GM21515 (cell line): Measurements from ENCODE around the gene PRR4.

Experiments
- ATAC-seq: cut with Tn5 transposase; IDR thresholded peaks from one replicate; pipeline ENCODE4 v1.9.1; 2021; ENCODE audit not compliant: unreplicated experiment

The PRR4 gene, protein sequence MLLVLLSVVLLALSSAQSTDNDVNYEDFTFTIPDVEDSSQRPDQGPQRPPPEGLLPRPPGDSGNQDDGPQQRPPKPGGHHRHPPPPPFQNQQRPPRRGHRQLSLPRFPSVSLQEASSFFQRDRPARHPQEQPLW

GRCh38 chr12:10849425-10849878 lies at the start of gene PRR4:
Gene PRR4, minus strand, starts transcription at chr12:10849475. Its CDS starts 38 bp downstream, at chr12:10849437.
- ATAC-seq, result no peak

- no peak for ATAC-seq
These were observed 47.6 kb upstream of the PRR4 start for GRCh38 chr12:10896854-10897253.

DNA sequence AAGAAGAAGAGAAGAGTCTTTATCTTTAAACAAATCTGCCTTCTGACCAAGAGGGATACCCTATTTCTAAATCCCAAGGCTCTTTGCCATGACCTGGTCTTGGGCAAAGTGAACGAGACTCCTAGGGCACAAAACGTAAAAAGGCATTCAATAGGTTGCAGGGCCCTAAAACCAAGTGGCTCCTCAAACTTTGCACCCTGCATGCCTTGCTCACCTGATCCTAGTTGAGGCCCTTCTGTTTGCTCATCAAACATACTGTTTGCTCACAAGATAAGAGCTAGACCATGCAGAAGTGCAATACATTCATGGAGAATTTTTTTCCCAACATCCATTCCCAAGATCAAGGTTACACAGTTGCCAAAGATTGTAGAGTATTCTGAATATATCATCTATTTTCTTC lies 42.7 kb upstream of the PRR4 start:
- no peak for ATAC-seq

- ATAC-seq, result no peak
These were observed 40.0 kb upstream of the PRR4 start for GRCh38 chr12:10889226-10889625.

GRCh38 chr12:10884086-10884725 lies 34.9 kb upstream of the PRR4 start, which contains the start of gene PRH1:
Gene PRH1, minus strand, starts transcription at chr12:10884255. Its CDS starts 38 bp downstream, at chr12:10884217.
- ATAC-seq, result no peak

- no peak for ATAC-seq
These were observed 24.1 kb upstream of the PRR4 start for GRCh38 chr12:10873378-10873777.

GRCh38 chr12:10867381-10867780 lies 18.1 kb upstream of the PRR4 start:
- ATAC-seq, result no peak

GRCh38 chr12:10863512-10864218 lies 14.4 kb upstream of the PRR4 start:
- no peak for ATAC-seq

- no peak for ATAC-seq
These were observed 12.1 kb upstream of the PRR4 start for GRCh38 chr12:10861366-10861765.

DNA sequence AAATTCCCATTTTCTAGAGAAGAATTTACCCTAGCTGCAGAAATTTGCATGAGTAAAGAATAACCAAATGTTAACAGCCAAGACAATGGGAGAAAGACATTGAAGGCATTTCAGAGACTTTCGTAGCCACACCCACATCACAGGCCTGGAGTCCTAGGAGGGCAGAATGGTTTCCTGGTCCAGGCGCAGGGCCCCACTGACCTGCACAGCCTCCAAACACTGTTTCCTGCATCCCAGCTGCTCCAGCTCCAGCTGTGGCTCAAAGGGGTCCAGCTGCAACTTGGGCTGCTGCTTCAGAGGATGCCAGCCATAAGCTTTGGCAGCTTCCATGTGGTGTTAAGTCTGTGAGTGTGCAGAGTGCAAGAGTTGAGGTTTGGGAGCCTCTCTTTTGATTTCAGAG lies 6.5 kb upstream of the PRR4 start:
- no peak for ATAC-seq

GRCh38 chr12:10853776-10854175 lies 4.5 kb upstream of the PRR4 start:
- ATAC-seq, result no peak

- no peak for ATAC-seq
These were observed 2.1 kb upstream of the PRR4 start for GRCh38 chr12:10851243-10851858.

DNA sequence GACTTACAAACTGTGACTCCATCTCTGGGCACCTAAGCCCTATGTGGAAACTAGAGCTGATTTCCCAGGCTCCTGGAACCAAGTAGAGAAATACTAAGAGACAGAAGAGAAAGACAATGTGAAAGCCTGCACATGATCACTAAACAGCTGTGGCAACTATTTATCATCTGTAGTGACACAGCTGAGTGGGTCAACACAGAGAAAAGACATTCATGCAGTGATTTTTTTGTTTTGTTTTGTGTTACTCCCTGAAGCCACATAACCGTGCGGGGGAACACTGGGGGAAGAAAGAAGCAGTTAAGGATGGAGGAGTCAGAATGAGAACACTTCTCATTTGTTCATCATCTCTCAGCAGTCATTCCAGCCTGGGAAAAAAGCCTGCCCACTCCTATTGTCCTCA lies 1.5 kb downstream of the PRR4 start:
- no peak for ATAC-seq

DNA sequence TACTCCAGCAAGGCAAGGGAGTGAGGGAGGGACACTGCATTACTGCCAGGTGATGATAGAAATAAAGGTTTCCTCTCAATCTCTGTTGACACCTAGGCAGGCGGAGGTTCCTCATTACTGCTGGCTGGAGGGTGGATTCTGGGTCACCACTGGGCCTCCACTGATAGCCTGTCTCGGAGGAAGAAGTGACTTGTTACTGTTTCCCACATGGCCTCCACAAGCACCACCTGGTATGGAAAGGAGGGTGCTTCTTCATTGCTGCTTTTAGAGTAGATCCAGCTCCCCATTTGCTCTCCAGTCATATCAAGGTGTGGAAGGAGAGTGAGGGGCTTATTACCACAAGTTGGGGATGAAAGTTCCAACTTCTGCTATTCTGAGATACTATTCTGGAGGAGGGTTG lies 6.4 kb downstream of the PRR4 start:
- ATAC-seq, result no peak

DNA sequence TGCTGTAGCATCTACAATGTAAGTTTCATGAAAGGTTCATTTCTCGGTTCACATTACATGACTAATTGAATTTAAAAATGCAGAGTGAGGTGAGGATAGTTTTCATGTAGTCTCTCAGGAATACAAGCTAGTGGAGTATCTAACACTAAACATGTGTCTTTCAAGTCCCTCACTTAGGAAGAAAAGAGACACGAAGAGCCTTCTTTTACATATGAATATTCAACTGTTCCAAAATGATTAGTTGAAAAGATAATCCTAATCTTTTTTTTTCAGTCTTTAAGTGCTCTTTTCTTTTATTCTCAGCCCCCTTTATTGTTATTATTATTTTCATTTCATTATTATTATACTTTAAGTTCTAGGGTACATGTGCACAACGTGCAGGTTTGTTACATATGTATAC lies 10.8 kb downstream of the PRR4 start:
- ATAC-seq, result no peak

GRCh38 chr12:10829994-10830393 lies 19.3 kb downstream of the PRR4 start:
- no peak for ATAC-seq

DNA sequence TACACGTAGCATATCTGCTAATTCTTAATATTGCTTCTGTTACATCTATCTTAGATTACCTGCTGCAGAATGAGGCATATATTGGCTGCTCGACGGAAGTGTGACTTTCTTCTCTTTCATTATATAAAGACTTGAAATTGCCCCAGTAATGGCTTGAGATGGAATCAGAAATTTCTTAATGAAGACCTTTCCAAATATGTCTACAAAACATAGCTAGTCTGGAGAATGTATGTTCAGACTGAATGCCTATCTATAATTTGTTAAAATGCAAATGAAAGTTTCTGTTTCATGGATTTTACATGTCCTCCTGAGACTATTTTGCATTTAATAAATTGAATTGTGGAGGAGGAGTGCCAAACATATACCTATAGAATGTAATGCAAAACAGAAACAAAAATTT lies 23.0 kb downstream of the PRR4 start, which contains the start of gene TAS2R10:
Gene TAS2R10 (minus strand): TSS at position 101 of the 400 bp plus-strand sequence. CDS start 89 bp downstream, at position 12.
- ATAC-seq, result no peak

GRCh38 chr12:10824957-10825356 lies 24.3 kb downstream of the PRR4 start:
- no peak for ATAC-seq

- ATAC-seq, result no peak
These were observed 37.3 kb downstream of the PRR4 start for GRCh38 chr12:10811883-10812536.

GRCh38 chr12:10810068-10810467 lies 39.2 kb downstream of the PRR4 start, which contains the start of gene TAS2R9:
Gene TAS2R9, minus strand, starts transcription at chr12:10810168. Its CDS starts 93 bp downstream, at chr12:10810075.
- ATAC-seq, result no peak

GRCh38 chr12:10807186-10807585 lies 42.1 kb downstream of the PRR4 start, which contains the start of gene TAS2R8:
Gene TAS2R8, minus strand, starts transcription at chr12:10807286. Its CDS starts 306 bp downstream, at chr12:10806980.
- no peak for ATAC-seq
